Measurements from ENCODE around the gene GPRIN3.

The GPRIN3 gene

DNA sequence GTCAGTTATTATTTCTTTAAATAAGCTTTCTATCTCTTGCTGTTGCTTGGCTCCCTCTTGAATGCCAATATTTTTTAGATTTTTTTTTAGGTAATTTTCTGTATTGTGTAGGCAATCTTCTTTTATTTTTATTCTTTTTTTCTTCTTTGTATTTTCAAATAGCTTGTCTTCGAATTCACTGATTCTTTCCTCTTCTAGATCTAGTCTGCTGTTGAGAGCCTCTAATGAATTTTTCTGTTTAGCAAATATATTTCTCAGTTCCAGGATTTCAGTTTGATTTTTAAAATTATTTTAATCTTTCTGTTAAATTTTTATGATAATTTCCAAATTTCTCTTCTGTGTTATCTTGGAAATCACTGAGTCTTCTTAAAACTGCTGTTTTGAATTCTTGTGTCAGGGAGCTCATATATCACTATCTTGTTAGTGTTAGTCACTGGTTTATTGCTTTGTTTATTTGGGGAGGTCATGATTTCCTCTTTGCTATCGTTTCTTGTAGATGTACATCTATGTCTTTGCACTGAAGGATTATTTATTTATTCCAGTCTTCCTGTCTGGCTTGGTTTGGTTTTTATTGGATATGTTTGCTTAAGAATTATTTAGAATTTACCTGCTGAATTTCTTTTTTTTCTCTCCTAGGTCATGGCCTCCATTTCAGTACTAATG is 39.9 kb upstream of the GPRIN3 start:
- DNase-seq (ENCODE audit: low read depth) = no peak
- TF ChIP-seq, protein P1, sequence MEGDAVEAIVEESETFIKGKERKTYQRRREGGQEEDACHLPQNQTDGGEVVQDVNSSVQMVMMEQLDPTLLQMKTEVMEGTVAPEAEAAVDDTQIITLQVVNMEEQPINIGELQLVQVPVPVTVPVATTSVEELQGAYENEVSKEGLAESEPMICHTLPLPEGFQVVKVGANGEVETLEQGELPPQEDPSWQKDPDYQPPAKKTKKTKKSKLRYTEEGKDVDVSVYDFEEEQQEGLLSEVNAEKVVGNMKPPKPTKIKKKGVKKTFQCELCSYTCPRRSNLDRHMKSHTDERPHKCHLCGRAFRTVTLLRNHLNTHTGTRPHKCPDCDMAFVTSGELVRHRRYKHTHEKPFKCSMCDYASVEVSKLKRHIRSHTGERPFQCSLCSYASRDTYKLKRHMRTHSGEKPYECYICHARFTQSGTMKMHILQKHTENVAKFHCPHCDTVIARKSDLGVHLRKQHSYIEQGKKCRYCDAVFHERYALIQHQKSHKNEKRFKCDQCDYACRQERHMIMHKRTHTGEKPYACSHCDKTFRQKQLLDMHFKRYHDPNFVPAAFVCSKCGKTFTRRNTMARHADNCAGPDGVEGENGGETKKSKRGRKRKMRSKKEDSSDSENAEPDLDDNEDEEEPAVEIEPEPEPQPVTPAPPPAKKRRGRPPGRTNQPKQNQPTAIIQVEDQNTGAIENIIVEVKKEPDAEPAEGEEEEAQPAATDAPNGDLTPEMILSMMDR (IDR thresholded peaks at IDR 0.05; ENCODE audit: control insufficient read depth, insufficient read depth, low read depth, low read length, missing control alignments) = no peak
- H3K4me3 ChIP-seq (ENCODE audit: control insufficient read depth, low read depth, low read length) = no peak overlapping the region

DNA sequence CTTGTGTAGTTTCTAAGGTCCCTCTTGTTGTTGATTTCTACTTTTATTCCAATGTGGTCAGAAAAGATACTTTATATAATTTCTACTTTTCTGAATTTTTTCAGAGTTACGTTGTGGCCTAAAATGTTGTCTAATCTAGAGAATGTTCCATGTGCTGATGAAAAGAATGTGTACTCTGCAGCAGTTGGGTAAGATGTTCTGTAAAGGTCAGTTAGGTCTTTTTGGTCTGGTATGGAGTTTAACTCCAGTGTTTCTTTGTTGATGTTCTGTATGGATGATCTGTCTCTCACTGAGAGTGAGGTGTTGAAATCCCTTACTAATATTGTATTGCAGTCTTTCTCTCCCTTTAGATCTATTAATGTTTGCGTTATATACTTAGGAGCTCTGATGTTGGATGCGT is 37.0 kb upstream of the GPRIN3 start:
- TF ChIP-seq, protein P1 (IDR thresholded peaks at IDR 0.05; ENCODE audit: control insufficient read depth, insufficient read depth, low read depth, low read length, missing control alignments) = no peak
- H3K4me3 ChIP-seq (ENCODE audit: control insufficient read depth, low read depth, low read length) = no peak overlapping the region
- DNase-seq (ENCODE audit: low read depth) = no peak

DNA sequence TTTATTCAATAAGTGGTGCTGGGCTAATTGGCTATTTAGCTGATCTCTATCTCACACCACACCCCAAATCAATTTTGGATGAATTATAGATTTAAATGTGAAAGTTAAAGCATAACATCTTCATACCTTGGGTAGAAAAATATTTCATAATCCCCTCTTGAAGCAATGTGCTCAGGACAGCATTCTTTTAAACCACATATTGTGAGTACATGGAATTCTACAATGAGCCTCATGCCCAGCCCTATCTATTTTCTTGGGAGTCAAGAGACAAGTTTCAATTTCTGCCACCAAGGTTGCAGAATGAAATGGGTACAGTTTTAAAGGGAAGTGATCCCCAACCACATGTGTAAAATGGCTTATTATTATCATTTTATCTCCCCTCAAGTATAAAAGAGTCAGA is 30.6 kb upstream of the GPRIN3 start:
- TF ChIP-seq, protein P1 (IDR thresholded peaks at IDR 0.05; ENCODE audit: control insufficient read depth, insufficient read depth, low read depth, low read length, missing control alignments) = no peak
- no peak for DNase-seq (ENCODE audit: low read depth)
- H3K4me3 ChIP-seq (ENCODE audit: control insufficient read depth, low read depth, low read length) = no peak overlapping the region

DNA sequence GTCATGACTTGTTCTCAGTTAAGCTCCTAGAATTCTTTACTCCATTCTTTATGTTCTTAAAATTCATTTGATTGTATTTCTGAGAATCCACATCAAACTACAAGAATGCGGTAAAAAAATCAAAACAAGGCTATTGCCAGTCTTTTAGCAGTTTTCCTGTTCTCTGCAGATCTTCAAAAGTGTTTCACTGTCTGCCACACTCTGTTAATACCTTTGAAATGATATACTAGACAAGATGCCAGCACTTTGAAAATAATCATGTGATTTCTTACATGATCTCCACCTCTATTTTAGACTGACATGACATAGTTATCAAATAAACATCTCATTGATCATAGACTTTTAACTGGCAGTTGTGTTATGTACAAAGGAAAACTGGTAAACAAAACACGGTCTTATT is 30.1 kb upstream of the GPRIN3 start:
- no peak overlapping the region for H3K4me3 ChIP-seq (ENCODE audit: control insufficient read depth, low read depth, low read length)
- no peak for DNase-seq (ENCODE audit: low read depth)
- TF ChIP-seq, protein P1 (IDR thresholded peaks at IDR 0.05; ENCODE audit: control insufficient read depth, insufficient read depth, low read depth, low read length, missing control alignments) = no peak

DNA sequence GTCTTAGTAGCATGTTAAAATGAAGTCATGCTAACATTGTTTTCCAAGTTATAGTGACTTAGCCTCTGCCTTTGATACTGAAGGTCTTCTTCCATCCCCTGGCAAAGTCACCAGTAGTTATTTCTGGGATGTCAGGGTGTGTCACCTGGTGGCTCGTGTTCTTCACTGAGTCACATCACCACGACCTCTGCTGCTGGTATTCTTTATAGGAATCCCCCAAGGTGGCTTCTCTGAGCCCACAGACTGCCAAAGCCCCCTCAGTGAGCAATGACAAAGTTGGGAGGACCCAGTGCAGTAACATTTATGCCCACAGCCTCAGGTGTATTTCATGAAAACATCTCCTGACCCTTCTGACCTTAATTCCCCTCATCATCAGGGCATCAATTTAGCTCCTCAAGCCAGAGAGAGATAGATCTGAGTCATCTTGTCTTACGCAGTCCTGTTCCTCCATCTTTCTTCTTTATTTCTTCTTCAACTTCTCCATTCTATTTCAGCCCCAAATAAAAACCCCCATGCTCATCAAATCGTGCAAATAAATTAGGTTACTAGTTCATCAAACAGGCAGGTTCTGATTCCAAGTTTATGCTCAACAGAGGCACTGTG is 29.3 kb upstream of the GPRIN3 start:
- no peak overlapping the region for H3K4me3 ChIP-seq (ENCODE audit: control insufficient read depth, low read depth, low read length)
- TF ChIP-seq, protein P1 (IDR thresholded peaks at IDR 0.05; ENCODE audit: control insufficient read depth, insufficient read depth, low read depth, low read length, missing control alignments) = no peak

DNA sequence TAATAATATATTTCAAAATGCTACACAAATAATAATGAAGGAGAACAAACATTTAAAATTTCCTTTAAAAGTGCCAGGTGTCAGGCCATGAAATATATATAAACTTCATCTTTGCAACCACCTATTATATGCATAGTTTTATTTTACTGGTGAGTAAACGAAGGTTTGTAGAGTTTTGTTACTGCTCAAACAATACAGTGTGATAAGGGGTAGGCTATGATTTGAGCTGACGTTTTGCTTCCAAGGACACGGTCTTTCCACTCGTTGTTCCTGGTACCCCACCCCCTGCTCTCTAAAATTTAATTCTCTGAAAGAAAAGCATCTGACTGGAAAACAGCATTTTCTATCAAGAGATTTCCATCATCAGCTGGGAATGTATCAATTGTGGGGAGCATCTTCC is 27.2 kb upstream of the GPRIN3 start:
- TF ChIP-seq, protein P1 (IDR thresholded peaks at IDR 0.05; ENCODE audit: control insufficient read depth, insufficient read depth, low read depth, low read length, missing control alignments) = no peak
- no peak for DNase-seq (ENCODE audit: low read depth)

More for the DNA sequence above, 29.3 kb upstream of the GPRIN3 start:
- DNase-seq (ENCODE audit: low read depth) = no peak

More for the DNA sequence above, 27.2 kb upstream of the GPRIN3 start:
- H3K4me3 ChIP-seq (ENCODE audit: control insufficient read depth, low read depth, low read length) = no peak overlapping the region
